ENCODE data around the gene ASTN2.

Gene ASTN2

GRCh38 chr9:116964258-116964657 is 450.6 kb downstream of the ASTN2 start:
- DNase-seq (ENCODE audit: insufficient read length, low spot score) (no peak), FAIRE-seq (no peak)
- no peak for TF ChIP-seq CTCF (IDR thresholded peaks at IDR 0.05; ENCODE audit: insufficient read depth, missing control alignments)

GRCh38 chr9:116959809-116960208 is 455.0 kb downstream of the ASTN2 start:
- no peak for TF ChIP-seq CTCF (IDR thresholded peaks at IDR 0.05; ENCODE audit: insufficient read depth, missing control alignments)
- no peak for DNase-seq (ENCODE audit: insufficient read length, low spot score)

GRCh38 chr9:116958881-116959280 is 456.0 kb downstream of the ASTN2 start:
- DNase-seq (ENCODE audit: insufficient read length, low spot score) (no peak), FAIRE-seq (no peak)
- no peak for TF ChIP-seq CTCF (IDR thresholded peaks at IDR 0.05; ENCODE audit: insufficient read depth, missing control alignments)

More at GRCh38 chr9:116959809-116960208, 455.0 kb downstream of the ASTN2 start:
- FAIRE-seq, result no peak

GRCh38 chr9:116954731-116955130 is 460.1 kb downstream of the ASTN2 start:
- FAIRE-seq (no peak), DNase-seq (ENCODE audit: insufficient read length, low spot score) (no peak)
- TF ChIP-seq CTCF (IDR thresholded peaks at IDR 0.05; ENCODE audit: insufficient read depth, missing control alignments), result no peak

GRCh38 chr9:116953271-116953670 is 461.6 kb downstream of the ASTN2 start:
- DNase-seq (ENCODE audit: insufficient read length, low spot score) (no peak), FAIRE-seq (no peak)
- no peak for TF ChIP-seq CTCF (IDR thresholded peaks at IDR 0.05; ENCODE audit: insufficient read depth, missing control alignments)

- no peak for FAIRE-seq
- no peak for DNase-seq (ENCODE audit: insufficient read length, low spot score)
- TF ChIP-seq CTCF (IDR thresholded peaks at IDR 0.05; ENCODE audit: insufficient read depth, missing control alignments), result no peak
Measured at GRCh38 chr9:116952436-116952810, 462.4 kb downstream of the ASTN2 start.

- no peak for FAIRE-seq
- no peak for TF ChIP-seq CTCF (IDR thresholded peaks at IDR 0.05; ENCODE audit: insufficient read depth, missing control alignments)
- no peak for DNase-seq (ENCODE audit: insufficient read length, low spot score)
Measured at GRCh38 chr9:116951588-116952435, 463.0 kb downstream of the ASTN2 start.
